Smooth muscle cell (in vitro differentiated cells): ENCODE data around the gene AUTS2. TPM values are rescaled to one million over a fixed set of nuclear protein-coding genes. Genes with fewer than 3 reads are reported as not detected.

ENCODE experiments used
- DNase-seq: peaks from one replicate; lab custom pipeline; 2025; ENCODE audit not compliant: unreplicated experiment; lab: John Stamatoyannopoulos, UW
- H2AFZ ChIP-seq: fragments of 200-600 bp; sonication (generic); 2 replicates; pipeline ENCODE4 v1.6.0; 2016; ENCODE audit warnings: antibody characterized with exemption, low read depth, mild to moderate bottlenecking
- H3F3A ChIP-seq: fragments of 200-600 bp; sonication (generic); 2 replicates; pipeline ENCODE4 v1.6.0; 2017; ENCODE audit warnings: antibody characterized with exemption, low read depth
- H3K27ac ChIP-seq: fragments of 200-600 bp; sonication (generic); 2 replicates; pipeline ENCODE4 v1.5.1; 2016; ENCODE audit warnings: low read depth, mild to moderate bottlenecking
- H3K27me3 ChIP-seq: fragments of 200-600 bp; sonication (generic); 2 replicates; pipeline ENCODE4 v1.6.1; 2016; ENCODE audit warnings: low read depth, mild to moderate bottlenecking
- H3K36me3 ChIP-seq: fragments of 200-600 bp; sonication (generic); 2 replicates; pipeline ENCODE4 v1.5.1; 2016; ENCODE audit warnings: low read depth
- H3K4me1 ChIP-seq: fragments of 200-600 bp; sonication (generic); 2 replicates; pipeline ENCODE4 v1.5.1; 2016; ENCODE audit warnings: low read depth
- H3K4me2 ChIP-seq: fragments of 200-600 bp; sonication (generic); 2 replicates; pipeline ENCODE4 v1.6.0; 2016; ENCODE audit warnings: mild to moderate bottlenecking
- H3K4me3 ChIP-seq: fragments of 200-600 bp; sonication (generic); 2 replicates; pipeline ENCODE4 v1.5.1; 2016; ENCODE audit warnings: mild to moderate bottlenecking
- H3K79me2 ChIP-seq: fragments of 200-600 bp; sonication (generic); 2 replicates; pipeline ENCODE4 v1.6.0; 2016; ENCODE audit warnings: low read depth, mild to moderate bottlenecking
- H3K9ac ChIP-seq: fragments of 200-600 bp; sonication (generic); 2 replicates; pipeline ENCODE4 v1.6.0; 2016; ENCODE audit warnings: low read depth
- H3K9me3 ChIP-seq: fragments of 200-600 bp; sonication (generic); replicated peaks from 2 replicates; pipeline ENCODE4 v1.5.1; 2016; ENCODE audit warnings: low read depth
- H4K20me1 ChIP-seq: fragments of 200-600 bp; sonication (generic); 2 replicates; pipeline ENCODE4 v1.6.0; 2016; ENCODE audit warnings: low read depth
- WGBS: methylation state at CpG from one replicate; pipeline ENCODE4 v1.1.7; 2016; ENCODE audit warnings: low lambda C conversion rate; 5-methylcytosine and 5-hydroxymethylcytosine counted together
- polyA plus RNA-seq: library from polyadenylated mRNA; unstranded; fragments of >200 nt; fragmentation: Nextera tagmentation; extraction: Ambion mirVana; gene quantifications from 2 replicates; pipeline ENCODE4 v1.2.1, GENCODE V29; 2016
- total RNA-seq: library from RNA; depleted of rRNA; stranded (reverse); fragments of >200 nt; gene quantifications from 2 replicates; pipeline ENCODE4 v1.2.3, GENCODE V29; 2014
- TF ChIP-seq, protein P1 (sequence below): fragments of 200-600 bp; sonication (generic); IDR thresholded peaks from 2 replicates; pipeline ENCODE4 v1.5.1; 2017; ENCODE audit warnings: borderline replicate concordance, mild to moderate bottlenecking, antibody characterized with exemption; ENCODE audit not compliant: insufficient read depth, poor library complexity, severe bottlenecking

The AUTS2 gene
- total and polyA plus RNA-seq, 2 experiments from 2014 or later = 6.5 to 8.6 TPM

DNA sequence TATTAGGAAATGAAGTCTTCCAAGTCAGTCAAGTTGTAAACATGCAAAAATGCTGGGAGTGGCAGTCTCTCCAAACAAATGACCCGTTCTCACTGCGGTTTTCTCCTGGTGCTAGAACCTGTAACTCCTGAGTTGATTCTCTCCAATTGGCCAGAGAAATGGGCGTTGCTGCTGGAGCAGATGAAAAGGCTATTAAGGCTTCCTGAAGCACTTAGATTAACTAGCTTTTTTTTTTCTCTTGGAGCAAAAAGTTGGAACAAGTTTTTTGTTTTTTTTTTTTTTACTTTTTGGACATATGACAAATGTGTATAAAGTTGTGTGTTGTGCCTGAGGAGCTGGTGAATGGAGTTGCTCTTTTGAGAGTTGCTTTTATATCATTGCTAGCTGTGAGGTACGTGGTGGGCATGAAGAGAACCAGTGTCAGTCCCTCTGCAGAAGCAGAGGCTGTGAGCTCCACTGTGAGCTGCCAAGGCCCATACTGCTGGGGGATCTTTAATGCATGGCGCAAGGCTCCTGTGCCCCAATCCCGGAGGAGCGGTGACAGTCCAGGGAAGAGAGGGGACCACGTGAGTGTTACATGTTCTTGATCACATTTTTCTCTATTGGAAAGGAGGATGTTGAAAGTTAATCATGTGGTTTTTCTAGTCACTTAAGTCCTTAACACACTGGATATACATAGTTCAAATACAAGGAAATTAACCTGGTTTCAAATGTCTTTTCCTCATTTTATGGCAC is 1140.0 kb downstream of the AUTS2 start:
- H2AFZ ChIP-seq = no peak overlapping the region
- H4K20me1 ChIP-seq = peaks cover 95% of the 10 kb centered on the region
- H3K36me3 ChIP-seq = no peaks in the 10 kb centered on the region
- no peaks in the 10 kb centered on the region for H3K27me3 ChIP-seq
- no peak overlapping the region for H3K9ac ChIP-seq
- peaks cover 3% of the 10 kb centered on the region for H3K79me2 ChIP-seq
- H3K27ac ChIP-seq = no peak overlapping the region
- 79% methylated on average over 8 of the region's 8 CpGs for WGBS
- no peak overlapping the region for H3K4me2 ChIP-seq
- no peak for DNase-seq
- peaks cover 32% of the 10 kb centered on the region for H3K4me1 ChIP-seq
- TF ChIP-seq, protein P1, sequence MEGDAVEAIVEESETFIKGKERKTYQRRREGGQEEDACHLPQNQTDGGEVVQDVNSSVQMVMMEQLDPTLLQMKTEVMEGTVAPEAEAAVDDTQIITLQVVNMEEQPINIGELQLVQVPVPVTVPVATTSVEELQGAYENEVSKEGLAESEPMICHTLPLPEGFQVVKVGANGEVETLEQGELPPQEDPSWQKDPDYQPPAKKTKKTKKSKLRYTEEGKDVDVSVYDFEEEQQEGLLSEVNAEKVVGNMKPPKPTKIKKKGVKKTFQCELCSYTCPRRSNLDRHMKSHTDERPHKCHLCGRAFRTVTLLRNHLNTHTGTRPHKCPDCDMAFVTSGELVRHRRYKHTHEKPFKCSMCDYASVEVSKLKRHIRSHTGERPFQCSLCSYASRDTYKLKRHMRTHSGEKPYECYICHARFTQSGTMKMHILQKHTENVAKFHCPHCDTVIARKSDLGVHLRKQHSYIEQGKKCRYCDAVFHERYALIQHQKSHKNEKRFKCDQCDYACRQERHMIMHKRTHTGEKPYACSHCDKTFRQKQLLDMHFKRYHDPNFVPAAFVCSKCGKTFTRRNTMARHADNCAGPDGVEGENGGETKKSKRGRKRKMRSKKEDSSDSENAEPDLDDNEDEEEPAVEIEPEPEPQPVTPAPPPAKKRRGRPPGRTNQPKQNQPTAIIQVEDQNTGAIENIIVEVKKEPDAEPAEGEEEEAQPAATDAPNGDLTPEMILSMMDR = no peak
- H3K9me3 ChIP-seq = no peaks in the 10 kb centered on the region
- no peak overlapping the region for H3K4me3 ChIP-seq
- peaks cover 17% of the 10 kb centered on the region for H3F3A ChIP-seq

DNA sequence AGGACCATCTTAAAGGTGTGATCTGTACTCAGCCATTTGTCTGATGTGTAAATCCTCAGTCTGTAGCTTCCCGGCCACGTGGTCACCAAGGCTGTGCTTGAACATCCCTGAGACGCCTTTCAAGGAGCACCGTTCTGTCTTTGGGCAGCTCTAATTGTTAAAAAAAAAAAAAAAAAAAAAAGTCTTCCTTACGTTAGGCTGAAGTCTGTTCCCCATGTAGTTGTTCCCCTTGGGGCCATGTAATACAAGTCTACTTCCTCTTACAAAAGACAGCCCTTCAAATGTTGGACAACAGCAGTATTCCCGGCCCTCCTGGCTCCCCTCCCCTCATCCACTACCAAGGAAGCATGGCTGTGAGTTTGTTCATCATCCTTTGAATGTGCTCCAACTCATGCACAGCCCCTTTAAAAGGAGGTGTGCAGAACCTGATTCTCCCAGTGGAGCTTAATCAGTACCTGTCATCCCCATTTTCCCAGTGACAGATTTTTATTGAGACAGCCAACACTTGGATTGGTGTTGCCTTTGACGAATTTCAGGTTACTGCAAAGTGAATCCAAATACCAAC is 1141.5 kb downstream of the AUTS2 start:
- Histone ChIP-seq H3K4me1 (peaks cover 26% of the 10 kb centered on the region), H3K4me3 (no peak overlapping the region), H3K9ac (no peak overlapping the region), H3K36me3 (no peaks in the 10 kb centered on the region), H3F3A (peaks cover 17% of the 10 kb centered on the region), H3K27ac (no peak overlapping the region), H4K20me1 (peaks cover 97% of the 10 kb centered on the region), H3K79me2 (peaks cover 3% of the 10 kb centered on the region), H3K4me2 (no peak overlapping the region), H3K27me3 (no peaks in the 10 kb centered on the region), H2AFZ (no peak overlapping the region), H3K9me3 (no peaks in the 10 kb centered on the region)
- 82% methylated on average over 7 of the region's 7 CpGs for WGBS
- DNase-seq = no peak
- TF ChIP-seq, protein P1 = no peak

DNA sequence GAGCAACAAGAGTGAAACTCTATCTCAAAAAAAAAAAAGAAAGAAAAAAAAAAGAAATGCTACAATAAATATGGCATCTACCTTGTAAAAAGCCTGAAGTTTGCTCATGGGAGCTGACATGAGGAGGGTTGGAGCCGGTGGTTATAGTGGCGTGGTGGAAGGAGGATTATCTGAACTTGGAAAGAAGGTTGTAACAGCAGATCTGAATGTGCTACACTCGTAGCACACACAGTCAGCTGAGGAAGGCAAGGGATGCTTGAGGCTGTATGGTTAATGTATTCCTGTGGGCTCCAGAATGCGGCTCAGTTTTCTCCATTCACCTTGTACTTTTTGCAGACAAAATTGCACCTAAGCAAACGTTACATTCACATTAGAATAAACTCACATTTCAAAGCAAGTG is 1143.4 kb downstream of the AUTS2 start:
- DNase-seq = no peak
- Histone ChIP-seq H3K36me3 (no peaks in the 10 kb centered on the region), H3K9ac (no peak overlapping the region), H3K4me1 (peaks cover 7% of the 10 kb centered on the region), H2AFZ (no peak overlapping the region), H3K79me2 (peaks cover 7% of the 10 kb centered on the region), H3K27ac (no peak overlapping the region), H3F3A (peaks cover 5% of the 10 kb centered on the region), H3K9me3 (no peaks in the 10 kb centered on the region), H4K20me1 (peaks cover 99% of the 10 kb centered on the region), H3K27me3 (no peaks in the 10 kb centered on the region), H3K4me3 (no peak overlapping the region), H3K4me2 (no peak overlapping the region)
- TF ChIP-seq, protein P1 = no peak
- 79% methylated on average over 5 of the region's 5 CpGs for WGBS
